NCI-H345 treated with DMSO at 0.1 percent for 48 hours (cell line): Measurements from ENCODE around the gene WDR7.

Experiments
- DNase-seq: peaks from one replicate; lab custom pipeline; 2025; ENCODE audit not compliant: unreplicated experiment; lab: John Stamatoyannopoulos, UW

WDR7 gene

DNA sequence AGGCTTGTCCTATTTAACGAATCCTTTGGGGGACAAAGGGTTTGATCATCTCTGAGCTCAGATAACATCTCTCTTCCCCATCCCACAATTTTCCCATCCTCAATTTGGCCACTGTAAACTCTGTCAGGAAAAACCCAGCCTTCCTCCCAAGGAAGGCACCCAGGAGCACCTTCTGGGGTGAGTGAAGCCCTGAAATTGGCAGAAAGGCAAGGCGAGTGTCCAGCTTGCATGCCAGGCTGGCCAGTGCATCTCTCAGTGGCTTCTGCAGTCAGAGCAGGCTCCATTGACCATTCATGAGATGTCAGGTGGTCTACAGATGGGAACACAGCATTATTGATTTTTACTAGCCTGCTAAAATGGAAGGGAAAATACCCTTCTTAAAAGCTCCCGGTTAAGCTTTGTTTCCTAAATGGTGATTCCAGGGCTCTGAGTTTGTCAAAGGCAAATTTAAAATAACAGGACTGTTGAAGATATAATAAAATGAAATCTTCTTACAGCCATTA, 412.5 kb downstream of the WDR7 start:
- DNase-seq = no peak

DNA sequence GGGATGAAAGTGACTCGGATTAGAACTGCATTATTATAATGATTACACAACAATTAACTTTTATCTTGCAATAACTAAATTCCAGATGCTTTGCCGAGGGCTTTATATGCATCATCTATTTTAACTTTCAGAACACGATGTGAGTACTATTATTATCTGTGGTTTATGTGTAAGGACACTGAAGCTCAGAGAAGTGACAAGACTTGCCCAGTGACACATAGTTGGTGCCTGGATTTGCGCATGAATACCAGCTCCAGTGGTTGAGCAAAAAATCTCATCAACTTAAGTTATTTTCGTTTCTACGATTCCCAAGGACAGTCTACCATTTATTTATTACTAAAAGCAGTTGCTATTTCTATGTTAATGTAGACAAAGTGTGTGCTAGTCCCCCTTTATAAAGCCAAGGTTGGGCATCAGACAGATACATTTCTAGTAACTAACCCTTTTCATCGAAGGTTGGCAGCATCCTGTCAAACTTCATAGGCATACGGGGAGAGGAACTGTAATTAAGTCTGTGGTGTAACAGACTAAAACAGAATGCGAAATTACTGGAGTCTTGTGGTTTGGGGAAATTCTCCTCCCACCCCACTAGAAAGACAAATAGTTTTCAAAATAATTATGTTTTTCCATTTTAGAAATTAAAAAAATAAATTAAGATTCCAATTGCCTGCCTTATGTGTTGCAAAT, 422.5 kb downstream of the WDR7 start:
- DNase-seq = no peak

DNA sequence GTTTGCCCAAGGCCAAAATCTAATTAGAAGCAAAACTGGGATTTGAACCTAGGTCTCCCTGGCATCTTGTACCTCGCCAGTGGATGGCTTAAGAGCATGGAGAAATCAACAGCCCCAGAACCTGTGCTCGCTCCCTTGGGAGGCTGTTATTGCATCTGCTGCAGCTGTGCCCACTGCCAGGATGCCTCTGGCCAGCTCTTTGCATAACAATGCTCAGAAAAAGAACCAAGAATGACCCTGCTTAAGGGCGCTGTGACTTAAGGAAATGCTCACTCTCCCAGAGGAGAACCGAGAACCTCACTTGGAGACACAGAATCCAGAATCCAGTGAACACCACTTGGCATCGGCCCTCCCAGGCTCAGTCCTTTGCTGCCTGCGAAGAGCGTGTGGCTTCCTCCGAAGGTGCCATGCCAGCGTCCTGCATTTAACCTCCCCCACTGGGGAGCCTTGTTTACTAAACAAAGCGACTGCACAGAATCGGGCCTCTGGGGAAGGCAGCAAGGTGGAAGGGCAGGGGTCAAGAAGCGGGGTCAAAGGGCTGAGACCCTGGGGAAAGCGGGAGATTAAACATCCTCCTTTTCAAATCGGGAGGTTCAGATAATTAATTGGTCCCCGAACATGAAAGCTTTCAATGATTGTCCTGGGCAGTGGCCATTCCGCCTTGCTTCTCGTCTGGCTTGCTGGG, 424.7 kb downstream of the WDR7 start:
- DNase-seq = no peak

DNA sequence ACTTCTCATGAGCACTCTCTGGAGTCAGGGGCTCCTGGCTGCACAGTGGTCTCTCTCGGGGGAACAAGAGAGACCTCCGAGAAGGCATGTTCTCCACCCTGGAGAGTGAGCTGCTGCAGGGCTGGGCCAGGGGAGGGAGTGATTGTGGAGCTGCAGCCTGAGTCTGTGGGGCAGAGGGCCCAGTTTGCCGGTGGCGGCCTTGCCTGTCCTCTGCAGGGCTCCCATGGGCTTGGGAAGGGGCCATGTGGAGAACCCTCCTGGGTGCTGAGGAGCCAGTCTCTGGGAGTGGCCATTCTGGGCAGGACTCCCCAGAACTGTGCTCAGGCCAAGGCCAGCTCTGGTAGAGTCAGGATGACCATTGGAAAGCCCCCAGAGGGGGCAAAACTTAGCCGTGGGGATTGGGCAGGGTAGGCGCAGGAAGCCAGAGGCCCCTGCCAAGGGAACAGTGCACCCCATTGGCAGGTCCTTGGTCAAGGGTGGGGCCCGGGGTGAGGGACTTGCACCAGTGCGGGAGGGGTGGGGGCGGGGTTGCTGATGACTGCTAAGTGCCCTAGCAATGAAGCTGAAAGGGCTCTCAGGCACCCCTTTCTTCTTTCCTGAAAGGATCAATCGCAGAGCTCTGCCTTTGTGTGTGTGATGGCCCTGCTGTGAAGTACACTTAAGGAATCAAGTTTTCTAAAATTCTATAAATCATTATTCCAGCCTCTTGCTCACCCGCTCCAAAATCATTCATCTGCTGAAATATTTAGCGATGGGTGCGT, 426.0 kb downstream of the WDR7 start:
- DNase-seq = no peak

DNA sequence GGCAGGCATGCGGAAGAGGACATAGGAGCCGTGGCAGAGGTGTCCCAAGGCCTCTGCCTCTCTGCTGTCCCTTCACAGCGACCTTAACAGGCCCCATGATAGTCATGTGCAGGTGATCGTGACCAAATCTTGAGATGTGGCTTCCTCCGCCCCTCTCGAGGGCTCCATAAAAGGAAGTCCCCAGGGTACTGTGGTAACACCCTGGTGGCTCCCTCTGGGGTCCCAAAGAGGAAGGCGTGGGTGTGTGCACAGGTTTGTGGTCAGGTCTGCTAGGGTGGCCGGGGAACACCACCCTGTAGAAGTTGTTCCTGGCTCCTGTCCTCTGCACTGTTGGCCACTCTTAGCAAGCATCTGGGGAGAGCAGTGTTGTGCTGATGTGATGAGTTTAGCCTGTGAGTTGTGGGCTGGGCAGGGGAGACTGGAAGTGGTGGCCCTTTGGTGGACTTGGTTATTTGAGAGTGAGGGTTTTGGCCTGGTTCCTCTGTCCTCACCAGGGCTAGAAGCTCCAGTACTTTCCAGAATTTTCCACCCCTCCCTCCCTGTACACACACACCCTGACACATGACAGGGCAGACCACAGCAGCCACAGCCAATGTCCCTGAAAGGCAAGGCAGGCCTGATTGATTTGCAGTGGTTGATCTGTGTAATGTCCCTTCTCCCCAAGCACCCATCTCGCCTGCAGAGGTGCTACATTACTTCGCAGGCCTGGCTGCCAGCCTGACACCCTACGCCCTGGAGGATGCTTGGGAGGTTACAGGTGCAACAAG, 426.8 kb downstream of the WDR7 start:
- DNase-seq = no peak

DNA sequence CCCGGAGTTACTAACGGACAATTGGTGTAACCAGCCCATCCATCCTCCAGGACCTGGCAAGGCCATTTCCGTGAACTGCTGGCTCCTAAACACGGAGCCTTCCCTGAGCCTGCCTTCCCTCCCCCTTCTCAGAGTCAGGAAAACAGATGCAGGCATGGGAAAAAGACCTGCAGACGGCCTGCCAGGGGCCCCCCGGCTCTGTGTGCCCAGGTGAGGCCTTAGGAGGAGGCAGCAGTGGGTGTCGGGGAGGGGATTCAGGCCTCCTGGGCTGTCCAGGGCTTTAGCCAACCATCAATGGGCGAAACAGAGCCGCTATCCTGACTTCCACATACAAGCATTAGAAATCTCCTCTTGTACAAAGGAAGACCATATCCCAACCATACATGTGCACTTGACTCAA, 427.5 kb downstream of the WDR7 start:
- DNase-seq = no peak

DNA sequence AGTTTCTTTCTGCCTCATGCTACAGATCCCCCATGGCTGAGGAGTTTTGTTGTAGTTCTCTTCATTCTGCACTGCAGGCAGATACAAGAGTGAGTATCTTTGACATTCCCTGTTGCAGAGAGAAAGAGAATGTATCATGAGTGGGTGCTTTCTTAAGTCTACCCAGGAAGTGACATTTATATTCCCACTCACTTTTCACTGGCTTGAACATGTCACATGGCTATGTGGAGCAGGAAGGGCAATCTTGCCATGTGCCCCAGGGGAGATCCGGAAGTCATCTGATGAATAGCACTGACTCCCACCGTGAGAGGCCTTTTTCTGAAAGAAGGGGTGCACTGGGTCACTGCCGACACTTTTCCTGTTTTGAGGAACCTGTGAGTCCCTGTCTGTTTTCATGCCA, 429.3 kb downstream of the WDR7 start:
- no peak for DNase-seq

DNA sequence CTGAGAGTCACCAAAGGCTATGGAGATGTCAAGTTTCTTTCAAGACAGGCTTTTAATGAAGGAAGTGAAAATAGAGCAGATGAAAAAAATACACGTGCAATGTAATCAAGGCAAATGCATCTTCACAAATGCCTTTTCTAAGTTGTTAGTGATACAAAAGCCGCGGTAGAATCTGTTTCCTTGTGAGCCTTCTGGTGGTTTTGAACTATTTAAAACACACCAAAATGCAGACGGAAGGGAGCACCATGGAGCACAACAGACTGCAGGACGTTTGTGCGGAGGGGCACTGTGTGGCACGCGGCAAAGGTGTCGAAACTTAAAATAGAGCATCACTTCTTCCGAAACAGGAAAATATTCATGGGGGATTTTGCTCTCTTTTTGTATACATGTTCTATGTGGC, 430.7 kb downstream of the WDR7 start:
- DNase-seq = no peak

DNA sequence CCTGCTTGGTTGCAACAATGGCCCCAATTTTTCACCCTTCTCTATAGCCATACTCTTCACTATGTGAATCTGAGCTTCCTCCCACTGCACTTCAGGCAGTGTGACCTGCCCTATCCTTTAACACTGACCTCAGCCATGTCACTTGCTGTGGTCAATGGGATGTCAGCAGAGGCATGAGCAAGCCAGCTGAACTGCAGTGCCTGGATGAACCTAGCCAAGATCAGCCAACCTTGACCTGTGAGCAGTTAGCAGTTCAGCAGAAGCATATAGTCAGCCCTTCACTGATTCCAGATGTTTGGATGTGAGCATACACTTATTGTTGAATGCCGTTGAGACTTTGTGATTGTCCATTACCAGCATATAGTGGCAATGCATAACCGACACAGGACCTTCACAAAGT, 432.3 kb downstream of the WDR7 start:
- no peak for DNase-seq

DNA sequence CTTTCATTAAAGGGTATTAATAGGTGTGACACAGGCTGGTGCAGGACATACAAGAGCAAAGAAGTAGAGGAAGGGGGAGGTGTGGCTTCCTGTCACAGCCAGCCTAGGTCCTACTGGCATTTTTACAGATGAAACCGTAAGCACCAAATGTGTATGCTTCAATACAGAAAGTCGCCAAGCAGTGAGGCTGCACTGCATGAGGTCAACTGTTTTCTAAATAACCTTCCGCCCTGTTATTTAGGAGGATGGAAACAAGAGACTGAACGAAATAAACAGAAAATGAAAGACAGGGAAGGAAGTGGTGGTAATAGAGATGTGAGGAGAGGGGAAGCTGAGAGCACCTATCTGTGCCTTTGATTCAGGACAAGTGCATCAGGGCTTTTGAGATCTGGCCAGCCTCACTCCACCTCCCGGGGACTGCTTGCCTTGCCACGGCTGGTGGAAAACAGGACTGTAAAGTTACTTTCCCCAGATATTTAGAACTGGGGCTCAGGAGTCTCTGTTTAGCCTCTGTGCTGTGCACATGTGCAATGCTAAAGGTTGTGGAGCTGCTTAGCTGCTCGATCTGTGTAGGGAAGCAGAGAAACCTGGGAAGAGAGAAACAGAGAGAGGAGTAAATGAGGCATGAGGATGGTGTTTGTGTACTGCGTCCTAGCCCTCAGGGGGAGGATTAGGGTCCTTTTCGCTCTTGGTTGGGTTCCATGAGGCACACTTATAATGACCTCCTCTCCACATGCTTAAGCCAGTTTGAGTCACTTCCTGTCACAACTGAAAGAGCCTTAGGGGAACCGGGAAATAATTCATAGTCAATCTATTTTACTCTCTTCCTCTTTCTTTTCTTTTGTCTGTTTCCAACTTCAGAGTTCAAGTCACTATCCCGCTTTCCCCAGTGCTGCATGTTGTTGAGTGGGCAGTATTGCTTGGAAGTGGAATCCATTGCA, 433.4 kb downstream of the WDR7 start:
- peak; percentile 11 for DNase-seq

DNA sequence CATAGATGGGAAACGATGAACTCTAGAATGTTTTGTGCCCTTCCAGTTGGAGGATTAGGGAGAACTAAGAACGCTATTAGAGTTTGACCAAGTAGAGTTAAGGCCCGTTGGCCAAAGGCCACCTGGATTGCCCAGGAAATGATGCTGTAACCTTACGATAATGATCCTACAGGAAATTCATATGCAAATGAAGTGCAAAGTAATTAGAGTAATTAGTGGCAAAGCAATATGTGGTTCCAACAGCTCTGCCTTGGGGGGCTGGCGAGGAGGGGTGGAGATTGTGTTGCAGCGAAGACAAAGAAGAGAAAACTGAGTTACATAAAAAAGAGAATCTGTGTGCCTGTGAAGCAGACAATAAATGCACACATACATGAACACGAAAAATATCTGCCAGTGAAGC, 434.2 kb downstream of the WDR7 start:
- DNase-seq = no peak

DNA sequence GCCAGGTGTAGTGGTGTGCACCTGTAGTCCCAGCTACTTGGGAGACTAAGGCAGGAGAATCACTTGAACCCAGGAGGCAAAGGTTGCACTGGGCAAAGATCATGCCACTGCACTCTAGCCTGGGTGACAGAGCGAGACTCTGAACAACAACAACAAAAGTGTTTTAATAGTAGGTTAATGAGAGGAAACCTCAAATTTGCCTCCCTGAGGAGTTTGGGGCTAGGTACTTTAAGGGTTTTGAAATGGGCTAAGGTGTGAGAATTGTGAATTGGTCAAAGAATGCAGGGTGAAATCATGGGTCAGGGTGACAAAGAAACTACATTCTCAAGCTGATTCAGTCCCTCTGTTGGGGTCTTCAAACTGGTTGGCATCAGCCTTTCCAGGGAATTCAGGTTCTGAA, 435.0 kb downstream of the WDR7 start:
- no peak for DNase-seq
